GM23338 (cell line): ENCODE measurements around the gene CUBN. TPM values are rescaled to one million over a fixed set of nuclear protein-coding genes. Genes with fewer than 3 reads are reported as not detected.

Experiments
- ATAC-seq: fragments of 200-7000 bp; cut with Tn5 transposase; 3 replicates; pipeline ENCODE4 v1.9.1; 2020
- DNase-seq: peaks from one replicate; pipeline ENCODE4 v3.0.0-alpha.2; 2015; ENCODE audit warnings: low spot score
- H2AFZ ChIP-seq: fragments of 200-600 bp; sonication (generic); 2 replicates; pipeline ENCODE4 v1.8.0; 2016; ENCODE audit warnings: antibody characterized with exemption, mild to moderate bottlenecking, moderate library complexity
- H3F3A ChIP-seq: fragments of 200-600 bp; sonication (generic); replicated peaks from 2 replicates; pipeline ENCODE4 v1.8.0; 2017; ENCODE audit warnings: antibody characterized with exemption, mixed run types, low read depth
- H3K27ac ChIP-seq: fragments of 200-600 bp; sonication (generic); 2 replicates; pipeline ENCODE4 v1.6.1; 2016; ENCODE audit warnings: low read depth
- H3K27me3 ChIP-seq: fragments of 200-600 bp; sonication (generic); 2 replicates; pipeline ENCODE4 v1.8.0; 2016; ENCODE audit warnings: mild to moderate bottlenecking, mixed run types, moderate library complexity; ENCODE audit not compliant: insufficient read depth
- H3K36me3 ChIP-seq: fragments of 200-600 bp; sonication (generic); 2 replicates; pipeline ENCODE4 v1.8.0; 2016; ENCODE audit warnings: mild to moderate bottlenecking; ENCODE audit not compliant: insufficient read depth
- H3K4me1 ChIP-seq: fragments of 200-600 bp; sonication (generic); 2 replicates; pipeline ENCODE4 v1.8.0; 2016; ENCODE audit warnings: mild to moderate bottlenecking, moderate library complexity; ENCODE audit not compliant: insufficient read depth
- H3K4me2 ChIP-seq: fragments of 200-600 bp; sonication (generic); 2 replicates; pipeline ENCODE4 v1.7.1; 2017; ENCODE audit warnings: mixed run types
- H3K4me3 ChIP-seq: fragments of 200-600 bp; sonication (generic); 2 replicates; pipeline ENCODE4 v1.6.1; 2016; ENCODE audit warnings: mixed run types
- H3K79me2 ChIP-seq: fragments of 200-600 bp; sonication (generic); replicated peaks from 2 replicates; pipeline ENCODE4 v1.8.0; 2017; ENCODE audit warnings: mild to moderate bottlenecking; ENCODE audit not compliant: insufficient read depth
- H3K9me2 ChIP-seq: fragments of 200-600 bp; sonication (generic); 2 replicates; pipeline ENCODE4 v1.8.0; 2017; ENCODE audit not compliant: insufficient read depth
- H4K20me1 ChIP-seq: fragments of 200-600 bp; sonication (generic); replicated peaks from 2 replicates; pipeline ENCODE4 v1.8.0; 2017; ENCODE audit warnings: mild to moderate bottlenecking; ENCODE audit not compliant: insufficient read depth
- H3K27ac Mint-ChIP-seq: 2 replicates; pipeline ENCODE4 v1.8.0; 2020; ENCODE audit warnings: inconsistent platforms, mild to moderate bottlenecking, moderate library complexity, mixed read lengths
- H3K27me3 Mint-ChIP-seq: 3 replicates; pipeline ENCODE4 v1.8.0; 2022; ENCODE audit warnings: low read depth, mild to moderate bottlenecking, moderate library complexity, mixed read lengths, inconsistent platforms; ENCODE audit not compliant: insufficient read depth, poor library complexity
- H3K36me3 Mint-ChIP-seq: 3 replicates; pipeline ENCODE4 v1.8.0; 2021; ENCODE audit warnings: low read depth, mild to moderate bottlenecking, inconsistent platforms, moderate library complexity, mixed read lengths
- H3K4me1 Mint-ChIP-seq: 3 replicates; pipeline ENCODE4 v1.8.0; 2020; ENCODE audit warnings: mild to moderate bottlenecking, inconsistent platforms, mixed read lengths
- H3K4me3 Mint-ChIP-seq: 3 replicates; pipeline ENCODE4 v1.8.0; 2021; ENCODE audit warnings: moderate library complexity, mild to moderate bottlenecking, inconsistent platforms, mixed read lengths
- H3K9me3 Mint-ChIP-seq: 3 replicates; pipeline ENCODE4 v1.8.0; 2020; ENCODE audit warnings: moderate library complexity, mild to moderate bottlenecking, inconsistent platforms, mixed read lengths
- ETS1 ChIP-seq: IDR thresholded peaks from 2 replicates; pipeline ENCODE4 v1.6.1; 2016; ENCODE audit warnings: antibody characterized with exemption
- EZH2 ChIP-seq: fragments of 200-600 bp; sonication (generic); IDR thresholded peaks from one replicate; pipeline ENCODE4 v1.8.0; 2017; ENCODE audit warnings: antibody characterized with exemption, mild to moderate bottlenecking, low read depth; ENCODE audit not compliant: unreplicated experiment
- EZH2phosphoT487 ChIP-seq: fragments of 200-600 bp; sonication (generic); IDR thresholded peaks from one replicate; pipeline ENCODE4 v1.8.1; 2018; ENCODE audit warnings: antibody characterized with exemption; ENCODE audit not compliant: unreplicated experiment
- JUNB ChIP-seq: IDR thresholded peaks from one replicate; pipeline ENCODE4 v1.6.1; 2016; ENCODE audit warnings: antibody characterized with exemption; ENCODE audit not compliant: unreplicated experiment
- STAT1 ChIP-seq: IDR thresholded peaks from one replicate; pipeline ENCODE4 v1.6.1; 2016; ENCODE audit warnings: antibody characterized with exemption; ENCODE audit not compliant: unreplicated experiment
- ZNF114 ChIP-seq: fragments of 250-450 bp; sonication (Bioruptor Pico); IDR thresholded peaks from 2 replicates; pipeline ENCODE4 v1.5.0; 2020; ENCODE audit warnings: mild to moderate bottlenecking, moderate library complexity
- ZNF331 ChIP-seq: fragments of 250-450 bp; sonication (Bioruptor Pico); IDR thresholded peaks from 2 replicates; pipeline ENCODE4 v1.5.0; 2020; ENCODE audit warnings: low read depth, mild to moderate bottlenecking, moderate library complexity
- polyA plus RNA-seq: library from polyadenylated mRNA; unstranded; fragments of >200 nt; fragmentation: Nextera tagmentation; extraction: Ambion mirVana; gene quantifications from 2 replicates; pipeline ENCODE4 v1.2.1, GENCODE V29; 2016
- total RNA-seq: library from RNA; depleted of rRNA; stranded (reverse); fragments of >200 nt; shearing (Covaris generic); gene quantifications from 2 replicates; pipeline ENCODE4 v1.2.3, GENCODE V29; 2014
- TF ChIP-seq, protein P1 (sequence below): fragments of 250-450 bp; sonication (Bioruptor Pico); IDR thresholded peaks from 2 replicates; pipeline ENCODE4 v1.5.0; 2020; ENCODE audit warnings: mild to moderate bottlenecking, moderate library complexity
- TF ChIP-seq, protein P2 (sequence below): IDR thresholded peaks from one replicate; pipeline ENCODE4 v1.6.1; 2018; ENCODE audit warnings: antibody characterized with exemption; ENCODE audit not compliant: unreplicated experiment

Gene CUBN
- total and polyA plus RNA-seq, 2 experiments from 2014 or later: 0.06 to 1.8 TPM

GRCh38 chr10:16788778-16789177 is 340.8 kb downstream of the CUBN start (continued):
- TF ChIP-seq, protein P1, sequence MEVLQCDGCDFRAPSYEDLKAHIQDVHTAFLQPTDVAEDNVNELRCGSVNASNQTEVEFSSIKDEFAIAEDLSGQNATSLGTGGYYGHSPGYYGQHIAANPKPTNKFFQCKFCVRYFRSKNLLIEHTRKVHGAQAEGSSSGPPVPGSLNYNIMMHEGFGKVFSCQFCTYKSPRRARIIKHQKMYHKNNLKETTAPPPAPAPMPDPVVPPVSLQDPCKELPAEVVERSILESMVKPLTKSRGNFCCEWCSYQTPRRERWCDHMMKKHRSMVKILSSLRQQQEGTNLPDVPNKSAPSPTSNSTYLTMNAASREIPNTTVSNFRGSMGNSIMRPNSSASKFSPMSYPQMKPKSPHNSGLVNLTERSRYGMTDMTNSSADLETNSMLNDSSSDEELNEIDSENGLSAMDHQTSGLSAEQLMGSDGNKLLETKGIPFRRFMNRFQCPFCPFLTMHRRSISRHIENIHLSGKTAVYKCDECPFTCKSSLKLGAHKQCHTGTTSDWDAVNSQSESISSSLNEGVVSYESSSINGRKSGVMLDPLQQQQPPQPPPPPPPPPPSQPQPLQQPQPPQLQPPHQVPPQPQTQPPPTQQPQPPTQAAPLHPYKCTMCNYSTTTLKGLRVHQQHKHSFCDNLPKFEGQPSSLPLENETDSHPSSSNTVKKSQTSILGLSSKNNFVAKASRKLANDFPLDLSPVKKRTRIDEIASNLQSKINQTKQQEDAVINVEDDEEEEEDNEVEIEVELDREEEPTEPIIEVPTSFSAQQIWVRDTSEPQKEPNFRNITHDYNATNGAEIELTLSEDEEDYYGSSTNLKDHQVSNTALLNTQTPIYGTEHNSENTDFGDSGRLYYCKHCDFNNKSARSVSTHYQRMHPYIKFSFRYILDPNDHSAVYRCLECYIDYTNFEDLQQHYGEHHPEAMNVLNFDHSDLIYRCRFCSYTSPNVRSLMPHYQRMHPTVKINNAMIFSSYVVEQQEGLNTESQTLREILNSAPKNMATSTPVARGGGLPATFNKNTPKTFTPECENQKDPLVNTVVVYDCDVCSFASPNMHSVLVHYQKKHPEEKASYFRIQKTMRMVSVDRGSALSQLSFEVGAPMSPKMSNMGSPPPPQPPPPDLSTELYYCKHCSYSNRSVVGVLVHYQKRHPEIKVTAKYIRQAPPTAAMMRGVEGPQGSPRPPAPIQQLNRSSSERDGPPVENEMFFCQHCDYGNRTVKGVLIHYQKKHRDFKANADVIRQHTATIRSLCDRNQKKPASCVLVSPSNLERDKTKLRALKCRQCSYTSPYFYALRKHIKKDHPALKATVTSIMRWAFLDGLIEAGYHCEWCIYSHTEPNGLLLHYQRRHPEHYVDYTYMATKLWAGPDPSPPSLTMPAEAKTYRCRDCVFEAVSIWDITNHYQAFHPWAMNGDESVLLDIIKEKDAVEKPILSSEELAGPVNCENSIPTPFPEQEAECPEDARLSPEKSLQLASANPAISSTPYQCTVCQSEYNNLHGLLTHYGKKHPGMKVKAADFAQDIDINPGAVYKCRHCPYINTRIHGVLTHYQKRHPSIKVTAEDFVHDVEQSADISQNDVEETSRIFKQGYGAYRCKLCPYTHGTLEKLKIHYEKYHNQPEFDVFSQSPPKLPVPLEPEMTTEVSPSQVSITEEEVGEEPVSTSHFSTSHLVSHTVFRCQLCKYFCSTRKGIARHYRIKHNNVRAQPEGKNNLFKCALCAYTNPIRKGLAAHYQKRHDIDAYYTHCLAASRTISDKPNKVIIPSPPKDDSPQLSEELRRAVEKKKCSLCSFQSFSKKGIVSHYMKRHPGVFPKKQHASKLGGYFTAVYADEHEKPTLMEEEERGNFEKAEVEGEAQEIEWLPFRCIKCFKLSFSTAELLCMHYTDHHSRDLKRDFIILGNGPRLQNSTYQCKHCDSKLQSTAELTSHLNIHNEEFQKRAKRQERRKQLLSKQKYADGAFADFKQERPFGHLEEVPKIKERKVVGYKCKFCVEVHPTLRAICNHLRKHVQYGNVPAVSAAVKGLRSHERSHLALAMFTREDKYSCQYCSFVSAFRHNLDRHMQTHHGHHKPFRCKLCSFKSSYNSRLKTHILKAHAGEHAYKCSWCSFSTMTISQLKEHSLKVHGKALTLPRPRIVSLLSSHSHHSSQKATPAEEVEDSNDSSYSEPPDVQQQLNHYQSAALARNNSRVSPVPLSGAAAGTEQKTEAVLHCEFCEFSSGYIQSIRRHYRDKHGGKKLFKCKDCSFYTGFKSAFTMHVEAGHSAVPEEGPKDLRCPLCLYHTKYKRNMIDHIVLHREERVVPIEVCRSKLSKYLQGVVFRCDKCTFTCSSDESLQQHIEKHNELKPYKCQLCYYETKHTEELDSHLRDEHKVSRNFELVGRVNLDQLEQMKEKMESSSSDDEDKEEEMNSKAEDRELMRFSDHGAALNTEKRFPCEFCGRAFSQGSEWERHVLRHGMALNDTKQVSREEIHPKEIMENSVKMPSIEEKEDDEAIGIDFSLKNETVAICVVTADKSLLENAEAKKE (CRISPR knock-in tag): no peak
- TF ChIP-seq EZH2 (no peak), ZNF114 (CRISPR knock-in tag) (no peak), ZNF331 (CRISPR knock-in tag) (no peak), EZH2phosphoT487 (no peak), ETS1 (no peak)

DNA sequence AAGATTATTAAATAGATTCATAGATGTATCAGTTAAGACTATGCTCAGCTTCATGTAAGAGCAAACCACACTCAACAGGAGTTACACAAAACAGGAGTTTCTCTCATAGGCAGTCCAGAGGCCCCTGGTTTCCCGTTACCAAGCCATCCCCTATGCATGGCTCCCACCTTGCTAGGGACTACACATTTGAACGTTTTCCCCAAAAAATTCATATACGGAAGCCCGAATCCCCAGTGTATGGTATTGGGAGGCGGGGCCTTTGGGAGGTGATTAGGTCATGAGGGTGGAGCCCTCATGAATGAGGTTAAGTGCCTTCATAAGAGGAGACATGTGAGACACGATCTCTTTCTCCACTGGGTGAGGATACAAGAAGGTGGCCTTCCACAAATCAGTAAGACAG is 341.5 kb downstream of the CUBN start:
- Histone ChIP-seq H3F3A (no peaks in the 10 kb centered on the region), H3K4me1 (no peaks in the 10 kb centered on the region; the same call in 1 of the 2 replicates), H2AFZ (no peak overlapping the region), H3K9me2 (no peaks in the 10 kb centered on the region), H4K20me1 (0 out of 2 replicates have a peak, but pooled peaks cover 11% of the 10 kb centered on the region), H3K27ac (no peak overlapping the region), H3K79me2 (peaks cover 41% of the 10 kb centered on the region), H3K4me3 (no peak overlapping the region), H3K4me2 (no peak overlapping the region), H3K36me3 (no peaks in the 10 kb centered on the region), H3K27me3 (no peaks in the 10 kb centered on the region)
- H3K9me3 Mint-ChIP-seq: 0 out of 3 replicates have a peak, but pooled peaks cover under 1% of the 10 kb centered on the region
- no peak overlapping the region for H3K27ac Mint-ChIP-seq
- ATAC-seq: no peak
- H3K4me3 Mint-ChIP-seq: no peak overlapping the region
- peaks cover under 1% of the 10 kb centered on the region; the same call in 2 of the 3 replicates for H3K36me3 Mint-ChIP-seq
- no peak for DNase-seq
- H3K27me3 Mint-ChIP-seq: peaks cover 2% of the 10 kb centered on the region
- H3K4me1 Mint-ChIP-seq: no peaks in the 10 kb centered on the region; the same call in 2 of the 3 replicates
- TF ChIP-seq JUNB (no peak), STAT1 (no peak), EZH2phosphoT487 (no peak), ETS1 (no peak), EZH2 (no peak)
- TF ChIP-seq, protein P2, sequence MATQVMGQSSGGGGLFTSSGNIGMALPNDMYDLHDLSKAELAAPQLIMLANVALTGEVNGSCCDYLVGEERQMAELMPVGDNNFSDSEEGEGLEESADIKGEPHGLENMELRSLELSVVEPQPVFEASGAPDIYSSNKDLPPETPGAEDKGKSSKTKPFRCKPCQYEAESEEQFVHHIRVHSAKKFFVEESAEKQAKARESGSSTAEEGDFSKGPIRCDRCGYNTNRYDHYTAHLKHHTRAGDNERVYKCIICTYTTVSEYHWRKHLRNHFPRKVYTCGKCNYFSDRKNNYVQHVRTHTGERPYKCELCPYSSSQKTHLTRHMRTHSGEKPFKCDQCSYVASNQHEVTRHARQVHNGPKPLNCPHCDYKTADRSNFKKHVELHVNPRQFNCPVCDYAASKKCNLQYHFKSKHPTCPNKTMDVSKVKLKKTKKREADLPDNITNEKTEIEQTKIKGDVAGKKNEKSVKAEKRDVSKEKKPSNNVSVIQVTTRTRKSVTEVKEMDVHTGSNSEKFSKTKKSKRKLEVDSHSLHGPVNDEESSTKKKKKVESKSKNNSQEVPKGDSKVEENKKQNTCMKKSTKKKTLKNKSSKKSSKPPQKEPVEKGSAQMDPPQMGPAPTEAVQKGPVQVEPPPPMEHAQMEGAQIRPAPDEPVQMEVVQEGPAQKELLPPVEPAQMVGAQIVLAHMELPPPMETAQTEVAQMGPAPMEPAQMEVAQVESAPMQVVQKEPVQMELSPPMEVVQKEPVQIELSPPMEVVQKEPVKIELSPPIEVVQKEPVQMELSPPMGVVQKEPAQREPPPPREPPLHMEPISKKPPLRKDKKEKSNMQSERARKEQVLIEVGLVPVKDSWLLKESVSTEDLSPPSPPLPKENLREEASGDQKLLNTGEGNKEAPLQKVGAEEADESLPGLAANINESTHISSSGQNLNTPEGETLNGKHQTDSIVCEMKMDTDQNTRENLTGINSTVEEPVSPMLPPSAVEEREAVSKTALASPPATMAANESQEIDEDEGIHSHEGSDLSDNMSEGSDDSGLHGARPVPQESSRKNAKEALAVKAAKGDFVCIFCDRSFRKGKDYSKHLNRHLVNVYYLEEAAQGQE: no peak
